CD4-positive, alpha-beta T cell treated with Interleukin-6 for 4 hours (primary cell): Measurements from ENCODE around the gene ABHD14A.
"Not testable (repeated sequence)": the region's sequence is repeated elsewhere in the genome, so short reads cannot be mapped to it uniquely, and the experiment has no call there.

Experiments
- DNase-seq: peaks from one replicate; pipeline ENCODE4 v3.0.0-alpha.2; 2020; ENCODE audit warnings: mixed read lengths

The ABHD14A gene

GRCh38 chr3:51974963-51975851 is at the start of gene ABHD14A:
TSS of gene ABHD14A (plus strand) at chr3:51975064. CDS start at chr3:51975136, 72 bp downstream.
- DNase-seq: peak; percentile 80

GRCh38 chr3:51927061-51927977 is 47.5 kb upstream of the ABHD14A start:
- no peak for DNase-seq

GRCh38 chr3:51928438-51928837 is 46.4 kb upstream of the ABHD14A start:
- DNase-seq: no peak

GRCh38 chr3:51928981-51929380 is 45.9 kb upstream of the ABHD14A start:
- not testable (repeated sequence) for DNase-seq

- no peak for DNase-seq
Measured at GRCh38 chr3:51929420-51930003, 45.4 kb upstream of the ABHD14A start.

GRCh38 chr3:51930439-51930838 is 44.4 kb upstream of the ABHD14A start:
- DNase-seq: no peak

- DNase-seq: no peak
Measured at GRCh38 chr3:51931756-51932155, 43.1 kb upstream of the ABHD14A start.

- no peak for DNase-seq
Measured at GRCh38 chr3:51932471-51933370, 42.1 kb upstream of the ABHD14A start.

GRCh38 chr3:51933471-51934138 is 41.3 kb upstream of the ABHD14A start:
- no peak for DNase-seq

GRCh38 chr3:51934139-51934850 is 40.6 kb upstream of the ABHD14A start:
- no peak for DNase-seq

GRCh38 chr3:51934991-51935885 is 39.6 kb upstream of the ABHD14A start:
- DNase-seq: no peak

- no peak for DNase-seq
Measured at GRCh38 chr3:51935886-51936755, 38.7 kb upstream of the ABHD14A start.

- no peak for DNase-seq
Measured at GRCh38 chr3:51937014-51937413, 37.9 kb upstream of the ABHD14A start.

GRCh38 chr3:51937611-51938450 is 37.0 kb upstream of the ABHD14A start:
- no peak for DNase-seq

GRCh38 chr3:51938780-51939425 is 36.0 kb upstream of the ABHD14A start:
- no peak for DNase-seq

- no peak for DNase-seq
Measured at GRCh38 chr3:51940648-51941462, 34.0 kb upstream of the ABHD14A start.
